ENCODE data around the gene ZBTB2.
A peak's percentile ranks its signal among the peaks of the same experiment; 100 is the strongest.

ZBTB2 gene, protein sequence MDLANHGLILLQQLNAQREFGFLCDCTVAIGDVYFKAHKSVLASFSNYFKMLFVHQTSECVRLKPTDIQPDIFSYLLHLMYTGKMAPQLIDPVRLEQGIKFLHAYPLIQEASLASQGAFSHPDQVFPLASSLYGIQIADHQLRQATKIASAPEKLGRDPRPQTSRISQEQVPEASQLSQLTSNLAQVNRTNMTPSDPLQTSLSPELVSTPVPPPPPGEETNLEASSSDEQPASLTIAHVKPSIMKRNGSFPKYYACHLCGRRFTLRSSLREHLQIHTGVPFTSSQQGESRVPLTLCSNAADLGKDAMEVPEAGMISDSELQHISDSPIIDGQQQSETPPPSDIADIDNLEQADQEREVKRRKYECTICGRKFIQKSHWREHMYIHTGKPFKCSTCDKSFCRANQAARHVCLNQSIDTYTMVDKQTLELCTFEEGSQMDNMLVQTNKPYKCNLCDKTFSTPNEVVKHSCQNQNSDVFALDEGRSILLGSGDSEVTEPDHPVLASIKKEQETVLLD

DNA sequence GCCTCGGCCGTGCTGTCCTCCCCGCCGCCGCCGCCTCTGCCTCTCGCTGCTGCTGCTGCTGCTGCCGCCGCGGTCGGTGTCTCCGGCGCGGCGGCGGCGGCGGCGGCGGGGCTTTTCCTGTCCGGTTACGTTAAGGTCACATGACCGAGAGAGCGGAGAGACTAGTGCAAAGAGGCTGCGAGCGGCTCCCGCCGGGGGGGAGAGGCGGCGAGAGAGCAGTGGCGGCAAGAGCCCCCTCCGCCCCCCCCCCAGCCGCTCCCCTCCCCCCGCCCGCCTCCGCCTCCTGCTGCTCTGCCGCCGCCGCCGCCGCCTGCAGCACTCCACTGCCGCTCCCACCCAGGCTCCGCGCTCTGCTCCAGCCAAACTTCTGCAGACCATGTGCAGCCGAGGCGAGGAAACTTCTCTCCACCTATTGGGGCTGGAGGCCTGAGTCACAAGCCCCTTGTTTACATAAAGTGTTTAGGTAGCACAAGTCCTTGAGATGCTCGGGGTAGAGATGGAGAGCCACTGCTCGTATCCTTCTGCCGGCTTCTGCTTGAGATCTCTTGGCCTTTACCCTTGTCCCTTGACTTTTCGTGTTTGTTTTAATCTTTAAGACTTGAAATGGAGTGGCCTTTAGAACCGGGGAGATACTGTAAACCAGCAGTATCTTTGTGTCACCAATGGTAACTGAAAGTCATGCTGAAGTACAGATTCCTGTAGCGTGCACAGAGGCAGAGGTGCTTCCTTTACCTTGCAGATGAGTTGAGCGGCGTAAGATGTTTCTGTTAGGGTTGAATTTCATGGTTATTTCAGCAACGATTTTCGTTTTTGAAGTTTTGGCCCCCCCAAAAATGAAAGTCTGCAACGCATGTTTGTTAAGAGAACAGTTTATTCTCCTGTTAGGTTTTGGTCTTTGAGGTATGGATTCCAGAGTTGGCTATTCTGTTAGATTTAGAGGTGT, at the start of gene ZBTB2:
TSS of gene ZBTB2 (minus strand) at position 89 of the 943 bp plus-strand sequence. CDS start 17,922 bp downstream, outside the sequence.
- peak in 1 of 2 donors; percentile 44 for DNase-seq (ENCODE audit: low read depth in 2 of 2)

DNA sequence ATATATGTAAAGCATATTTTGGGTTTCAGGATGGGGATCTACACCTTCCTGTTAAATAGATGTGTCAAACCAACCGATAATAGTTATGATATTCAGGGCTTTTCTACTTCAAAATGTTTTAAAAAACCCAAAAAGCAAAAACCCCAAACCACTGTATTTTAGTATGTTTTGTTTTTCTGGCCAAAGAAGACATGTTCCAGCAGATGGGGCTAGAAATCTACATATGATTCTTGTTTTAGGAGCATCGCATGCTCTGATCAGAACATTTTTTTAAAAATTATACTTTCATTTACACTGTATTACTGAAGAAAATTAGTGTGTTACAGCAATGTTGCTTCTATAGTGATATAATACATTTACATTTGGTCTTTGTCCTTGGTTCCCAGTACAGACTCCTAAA, 49.6 kb upstream of the ZBTB2 start:
- DNase-seq (ENCODE audit: low read depth in 2 of 2), result no peak

DNA sequence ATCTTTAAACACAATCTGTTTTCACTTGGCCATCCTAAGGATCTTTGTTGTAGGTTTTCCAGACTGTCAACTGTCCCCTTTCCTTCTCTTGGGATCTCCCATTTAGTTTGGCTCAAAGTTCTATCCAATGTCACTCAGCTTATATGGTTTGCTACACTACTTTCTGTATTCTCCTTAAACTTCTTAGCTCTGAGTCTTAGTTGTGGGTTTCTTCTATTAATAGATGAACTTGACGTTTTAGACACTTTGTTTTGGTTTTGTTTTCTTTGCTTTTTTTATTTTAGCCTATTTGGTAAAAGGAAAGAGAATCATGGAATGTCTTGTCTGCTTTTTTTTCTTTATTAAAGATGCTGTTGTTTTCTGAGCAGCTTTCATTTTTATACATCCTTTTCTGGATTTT, 49.1 kb upstream of the ZBTB2 start:
- DNase-seq (ENCODE audit: low read depth in 2 of 2), result no peak

DNA sequence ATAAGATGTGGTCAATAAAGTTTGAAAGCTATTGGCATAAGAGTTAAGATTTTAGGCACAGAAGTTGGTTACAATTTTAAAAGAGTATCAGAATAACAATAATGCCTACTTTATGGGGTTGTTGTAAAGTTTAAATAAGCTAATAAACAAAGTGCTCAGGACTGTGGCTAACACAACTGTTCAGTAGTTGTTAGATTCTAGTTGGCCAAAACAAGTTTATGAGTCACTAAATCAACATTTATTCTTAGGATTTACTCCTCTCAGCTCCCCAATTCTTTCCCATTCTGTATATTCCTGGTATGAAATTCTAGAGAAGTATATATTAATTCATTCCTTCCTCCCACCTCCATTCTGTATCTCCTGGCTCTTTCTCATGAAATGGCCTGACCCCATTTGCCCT, 46.0 kb upstream of the ZBTB2 start:
- DNase-seq (ENCODE audit: low read depth in 2 of 2), result no peak

DNA sequence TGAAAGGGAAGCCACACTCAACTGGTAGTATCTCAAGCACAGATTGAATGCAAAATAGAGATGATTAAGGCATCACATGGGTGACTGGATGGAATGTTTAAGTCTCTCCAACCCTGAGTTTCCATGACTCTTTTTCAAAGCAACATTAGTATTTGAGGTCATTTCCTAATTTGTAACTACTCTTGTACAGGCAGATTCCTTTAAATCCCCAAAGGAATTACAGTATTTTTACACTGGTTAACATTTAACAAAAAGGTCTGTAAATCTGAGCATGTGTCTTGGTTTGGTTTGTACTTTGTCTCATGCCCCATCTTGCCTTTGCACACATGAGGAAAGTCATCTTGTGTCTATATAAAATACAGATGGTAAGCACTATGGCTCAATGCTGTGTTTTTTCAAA, 45.4 kb upstream of the ZBTB2 start:
- no peak for DNase-seq (ENCODE audit: low read depth in 2 of 2)

DNA sequence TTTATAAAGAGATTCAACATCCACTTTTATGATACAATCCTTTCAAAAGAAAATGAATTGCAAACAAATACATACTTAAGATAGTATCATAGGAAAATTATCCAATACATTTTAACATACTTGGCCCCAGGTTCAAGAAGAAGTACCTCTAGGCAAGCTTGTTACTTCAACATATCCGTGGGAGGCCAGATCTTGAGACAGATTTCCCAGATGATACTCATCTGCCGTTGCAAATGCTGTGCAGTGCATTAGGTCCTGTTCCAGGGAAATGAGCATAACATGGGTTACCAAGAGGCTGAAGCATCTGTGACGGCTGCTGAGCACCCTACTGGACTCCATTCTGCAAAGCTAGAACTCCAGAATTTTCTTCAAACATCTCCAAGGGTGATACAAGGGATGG, 44.9 kb upstream of the ZBTB2 start:
- DNase-seq (ENCODE audit: low read depth in 2 of 2), result no peak

DNA sequence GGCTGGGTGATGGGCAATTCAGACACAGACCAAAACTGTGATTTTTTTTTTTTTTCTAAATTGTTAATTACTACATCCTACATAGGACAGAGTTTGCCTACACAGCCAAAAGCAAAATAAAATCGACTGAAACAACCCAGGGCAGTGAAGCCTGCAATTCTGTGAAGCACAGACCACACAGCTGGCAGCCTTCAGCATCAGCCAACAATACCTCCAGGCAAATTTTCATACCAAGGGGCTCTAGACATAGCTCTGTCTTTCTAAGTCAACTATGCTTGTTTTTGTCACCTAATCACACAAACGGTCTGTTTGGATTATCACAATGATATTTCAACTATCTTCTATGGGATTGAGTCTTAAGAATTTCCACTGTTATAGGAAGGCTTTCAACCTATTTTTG, 43.0 kb upstream of the ZBTB2 start:
- no peak for DNase-seq (ENCODE audit: low read depth in 2 of 2)

DNA sequence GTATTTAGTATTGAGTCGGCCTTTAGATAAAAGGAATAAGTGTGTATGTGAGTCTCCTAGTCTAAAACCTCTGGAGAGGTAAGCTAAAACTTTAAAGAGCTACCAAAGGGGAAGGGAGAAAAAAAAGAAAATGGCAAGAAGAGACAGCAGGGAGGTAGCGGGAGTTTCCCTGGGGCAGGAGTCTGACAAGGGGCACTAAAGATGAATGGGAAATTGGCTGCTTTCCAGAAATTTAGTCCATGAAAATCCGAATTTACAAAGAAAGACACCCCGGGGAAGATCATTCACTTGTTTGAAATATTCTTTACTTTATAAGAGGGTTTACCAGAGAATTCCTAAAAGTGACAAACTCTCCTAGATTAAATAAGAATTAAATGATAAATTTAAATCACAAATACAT, 41.3 kb upstream of the ZBTB2 start:
- DNase-seq (ENCODE audit: low read depth in 2 of 2), result no peak

DNA sequence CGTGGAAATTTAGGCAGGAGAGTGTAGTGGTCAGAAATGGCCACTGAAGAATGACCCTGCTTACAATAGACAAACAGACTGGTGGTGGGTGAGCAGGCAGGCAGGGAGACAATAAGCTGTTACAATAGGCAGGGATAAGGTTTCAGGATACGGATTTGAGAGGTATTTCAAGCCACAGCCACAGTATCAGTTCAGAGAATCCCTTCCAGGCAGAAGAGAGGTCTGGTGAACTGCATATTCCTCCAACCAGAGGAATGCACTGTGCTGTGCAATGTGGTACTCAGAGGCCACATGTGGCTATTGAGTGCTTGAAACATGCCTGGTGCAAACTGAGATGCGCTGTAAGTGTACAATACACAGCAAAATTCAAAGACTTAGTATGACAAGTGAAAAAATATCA, 40.0 kb upstream of the ZBTB2 start:
- DNase-seq (ENCODE audit: low read depth in 2 of 2), result no peak

DNA sequence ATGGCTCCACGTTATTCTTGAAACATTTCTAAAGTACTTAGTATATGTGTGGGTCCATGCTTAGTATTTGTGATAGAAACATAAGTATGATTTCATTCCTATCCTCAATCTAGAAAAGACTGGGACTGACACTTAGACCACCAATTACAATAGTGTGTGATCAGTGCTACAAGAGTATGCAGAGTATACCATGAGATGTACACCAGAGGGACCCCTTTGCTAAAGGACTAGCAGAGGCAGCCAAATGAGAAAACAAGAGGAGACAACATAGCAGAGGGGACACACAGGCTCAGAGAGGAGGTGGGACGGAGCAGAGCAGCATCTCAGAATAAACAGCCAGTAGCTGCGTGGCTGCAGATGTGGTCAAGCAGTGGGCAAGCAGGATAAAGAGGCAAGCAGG, 39.5 kb upstream of the ZBTB2 start:
- DNase-seq (ENCODE audit: low read depth in 2 of 2), result no peak

DNA sequence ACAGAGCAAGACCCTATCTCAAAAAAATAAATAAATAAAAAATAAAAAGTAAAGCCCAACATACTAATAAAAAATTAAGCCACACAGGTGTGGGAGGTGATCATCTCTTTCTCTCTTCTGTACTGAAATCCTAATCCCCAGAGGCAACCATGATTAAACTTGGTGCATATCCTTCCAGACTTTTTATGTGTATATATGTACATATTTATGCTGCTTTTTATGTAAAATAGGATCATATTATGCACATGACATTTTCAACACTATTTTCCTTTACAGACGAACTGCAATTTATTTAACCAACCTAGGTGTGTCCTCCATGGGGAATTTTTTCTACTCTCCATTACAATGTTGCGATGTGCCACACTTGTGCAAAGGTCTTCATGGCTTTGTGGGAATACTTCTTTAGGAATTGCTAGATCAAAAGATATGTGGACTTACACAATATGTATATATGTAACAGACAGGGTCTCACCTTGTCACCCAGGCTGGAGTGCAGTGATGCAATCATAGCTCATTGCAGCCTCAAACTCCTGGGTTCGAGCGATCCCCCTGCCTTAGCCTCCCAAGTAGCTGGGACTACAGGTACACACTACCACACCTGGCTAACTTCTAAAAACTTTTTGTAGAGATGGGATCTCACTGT, 36.9 kb upstream of the ZBTB2 start:
- DNase-seq (ENCODE audit: low read depth in 2 of 2), result no peak

DNA sequence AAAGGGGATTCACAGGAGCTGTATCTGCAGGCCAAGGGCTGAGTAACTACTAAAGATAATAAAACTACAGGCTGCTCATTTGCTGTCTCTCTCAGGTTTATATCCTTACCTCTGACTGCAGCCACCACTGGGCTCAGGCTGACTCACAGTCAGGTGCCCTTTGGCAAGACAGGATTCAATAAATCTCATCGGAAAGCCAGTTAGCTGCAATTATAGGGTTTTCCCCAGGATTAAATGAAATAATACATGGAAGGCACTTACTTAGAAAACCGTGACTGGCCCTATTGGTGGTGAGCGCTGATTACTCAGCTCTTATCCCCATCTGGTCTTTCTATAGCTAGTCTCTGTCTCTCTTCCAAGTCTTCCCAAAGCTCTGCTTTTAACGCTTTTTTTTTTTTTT, 34.2 kb upstream of the ZBTB2 start:
- DNase-seq (ENCODE audit: low read depth in 2 of 2), result no peak

DNA sequence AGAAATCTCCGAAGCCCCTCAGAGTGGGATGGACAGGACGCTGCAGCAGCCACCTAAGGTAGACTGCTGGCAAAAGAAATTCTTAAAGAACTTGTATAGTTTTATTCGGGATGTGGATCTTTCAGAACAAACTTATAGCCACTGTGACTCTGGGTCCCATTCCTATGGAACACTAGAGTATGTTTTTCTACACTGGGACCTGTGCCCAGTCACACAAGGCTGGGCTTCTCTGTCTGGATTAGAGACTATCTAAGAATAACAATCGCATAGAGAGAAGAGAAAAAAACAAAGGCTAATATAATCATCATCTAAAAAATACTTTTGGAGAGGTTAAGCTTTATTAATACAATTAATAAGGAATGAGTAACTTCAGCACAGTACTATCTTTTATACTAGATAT, 31.6 kb upstream of the ZBTB2 start:
- DNase-seq (ENCODE audit: low read depth in 2 of 2), result no peak

DNA sequence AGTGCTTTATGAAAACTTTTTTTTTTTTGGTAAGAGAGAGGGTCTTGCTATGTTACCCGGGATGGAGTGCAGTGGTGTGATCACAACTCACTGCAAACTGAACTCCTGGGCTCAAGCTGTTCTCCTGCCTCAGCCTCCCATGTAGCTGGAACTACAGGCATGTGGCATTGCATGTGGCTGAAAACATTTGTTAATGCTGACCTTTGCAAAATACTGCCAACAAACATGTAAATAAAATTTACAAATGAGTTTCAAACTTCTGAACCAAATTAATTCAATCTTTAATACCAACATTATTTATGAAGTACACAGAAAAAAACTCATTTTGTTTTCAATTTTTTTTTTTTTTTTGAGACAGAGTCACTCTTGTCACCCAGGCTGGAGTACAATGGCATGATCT, 26.1 kb upstream of the ZBTB2 start:
- no peak for DNase-seq (ENCODE audit: low read depth in 2 of 2)

DNA sequence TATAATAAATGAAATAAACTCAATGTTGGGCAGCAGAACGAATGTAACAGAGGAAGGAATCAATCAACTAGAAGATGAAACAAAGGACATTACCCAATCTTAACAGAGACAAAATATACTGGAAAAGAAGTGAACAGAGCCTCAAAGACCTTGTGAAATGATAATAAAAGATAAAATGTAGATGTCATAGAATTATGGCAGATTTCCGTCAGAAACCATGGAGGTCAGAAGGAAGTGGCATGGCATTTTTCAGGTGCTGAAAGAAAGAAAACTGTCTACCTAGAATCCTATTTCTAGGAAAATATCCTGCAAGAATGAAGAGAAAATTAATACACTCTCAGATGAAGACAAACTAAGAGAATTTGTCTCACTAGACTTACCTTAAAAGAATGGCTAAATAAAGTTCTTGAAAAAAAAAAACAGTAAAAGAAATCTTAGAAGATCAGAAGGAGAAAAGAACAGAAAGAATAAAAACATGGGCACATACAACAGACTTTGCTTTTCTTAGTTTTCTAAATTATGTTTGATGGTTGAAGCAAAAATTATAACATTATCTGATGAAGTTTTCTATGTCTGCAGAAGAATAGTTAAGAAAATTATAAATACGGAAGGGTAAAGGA, 23.4 kb upstream of the ZBTB2 start:
- DNase-seq (ENCODE audit: low read depth in 2 of 2), result no peak

DNA sequence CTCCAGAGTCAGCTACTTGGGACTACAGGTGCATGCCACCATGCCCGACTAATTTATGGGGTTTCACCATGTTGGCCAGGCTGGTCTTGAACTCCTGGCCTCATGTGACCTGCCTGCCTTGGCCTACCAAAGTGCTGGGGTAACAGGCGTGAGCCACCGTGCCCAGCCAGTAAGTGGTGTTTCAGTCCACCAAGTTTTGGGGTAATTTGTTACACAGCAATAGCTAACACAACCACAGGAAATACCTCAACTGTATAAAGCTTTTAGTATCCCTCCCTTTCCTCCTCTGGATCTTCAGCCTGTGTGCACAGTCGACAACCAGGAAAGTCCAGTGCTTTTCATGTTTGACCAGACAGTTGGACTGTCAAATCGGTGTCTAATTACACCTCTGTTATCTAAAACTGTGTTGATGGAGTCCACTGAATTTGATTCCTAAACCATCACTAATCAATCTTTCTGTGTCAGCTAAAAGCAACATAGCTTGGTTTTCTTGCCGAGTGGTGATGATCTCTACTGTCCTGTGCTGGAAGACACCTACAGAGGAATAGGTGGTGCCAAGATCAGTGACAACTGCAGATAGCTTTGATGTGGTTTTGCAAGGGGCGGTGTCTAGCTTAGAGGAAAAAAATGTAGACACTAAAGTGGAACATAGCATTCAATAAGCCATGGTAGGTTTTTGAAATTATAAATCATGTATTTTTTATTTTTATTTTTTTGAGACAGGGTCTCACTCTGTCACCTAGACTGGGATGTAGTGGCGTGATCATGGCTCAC, 22.2 kb upstream of the ZBTB2 start:
- DNase-seq (ENCODE audit: low read depth in 2 of 2), result peak in 1 of 2 donors; percentile 34

DNA sequence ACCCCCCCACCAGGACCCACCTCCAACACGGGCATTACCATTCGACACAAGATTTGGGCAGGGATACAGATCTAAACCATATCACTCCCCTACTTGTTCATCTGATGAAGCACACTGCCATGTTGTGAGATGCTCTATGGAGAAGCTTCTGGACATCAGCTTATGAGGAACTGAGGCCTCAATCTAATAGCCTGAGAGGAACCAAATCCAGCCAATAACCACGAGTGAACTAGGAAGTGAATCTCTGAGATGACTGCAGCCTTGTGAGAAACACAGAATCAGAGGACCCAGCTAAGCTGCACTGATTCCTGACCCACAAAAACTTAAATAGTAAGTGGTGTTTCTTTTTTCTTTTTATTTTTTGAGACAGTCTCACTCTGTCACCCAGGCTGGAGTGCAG, 21.6 kb upstream of the ZBTB2 start:
- DNase-seq (ENCODE audit: low read depth in 2 of 2), result no peak

DNA sequence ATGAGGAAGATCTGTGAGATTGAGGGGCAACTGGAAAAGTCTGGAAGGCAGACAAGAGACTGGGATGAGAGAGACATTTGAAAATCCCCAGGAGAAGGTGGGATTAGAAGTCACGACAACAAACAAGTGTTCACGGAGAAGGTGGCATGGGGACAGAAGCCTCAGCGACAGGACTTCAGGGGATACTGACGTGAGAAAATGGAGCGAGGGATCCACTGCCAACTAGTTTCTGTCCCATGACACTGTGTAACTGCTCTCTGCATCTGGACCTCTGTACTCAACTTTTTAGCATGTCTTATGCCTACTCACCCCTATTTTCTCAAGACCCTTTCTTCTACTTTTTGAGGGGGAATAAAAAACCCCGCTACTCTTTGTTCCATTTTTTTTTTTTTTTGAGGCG, 18.3 kb upstream of the ZBTB2 start:
- no peak for DNase-seq (ENCODE audit: low read depth in 2 of 2)

DNA sequence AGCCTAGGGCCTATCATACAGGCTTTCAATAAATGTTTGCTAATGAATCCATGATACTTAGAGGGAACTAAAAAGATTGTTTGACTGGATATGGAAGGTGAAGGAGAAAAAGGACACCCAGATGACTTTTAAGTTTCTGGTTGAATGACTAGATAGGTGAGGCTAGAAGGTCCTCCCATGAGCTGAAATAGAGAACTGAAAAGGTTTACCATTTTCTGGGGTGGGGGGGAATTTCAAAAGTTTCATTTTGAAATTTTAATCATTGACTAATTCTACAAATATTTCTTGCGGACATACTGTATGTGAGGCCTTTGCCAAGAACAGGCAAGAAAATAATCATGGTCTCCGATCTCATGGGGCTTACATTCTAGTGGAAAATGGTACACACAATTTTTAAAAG, 17.9 kb upstream of the ZBTB2 start:
- no peak for DNase-seq (ENCODE audit: low read depth in 2 of 2)

DNA sequence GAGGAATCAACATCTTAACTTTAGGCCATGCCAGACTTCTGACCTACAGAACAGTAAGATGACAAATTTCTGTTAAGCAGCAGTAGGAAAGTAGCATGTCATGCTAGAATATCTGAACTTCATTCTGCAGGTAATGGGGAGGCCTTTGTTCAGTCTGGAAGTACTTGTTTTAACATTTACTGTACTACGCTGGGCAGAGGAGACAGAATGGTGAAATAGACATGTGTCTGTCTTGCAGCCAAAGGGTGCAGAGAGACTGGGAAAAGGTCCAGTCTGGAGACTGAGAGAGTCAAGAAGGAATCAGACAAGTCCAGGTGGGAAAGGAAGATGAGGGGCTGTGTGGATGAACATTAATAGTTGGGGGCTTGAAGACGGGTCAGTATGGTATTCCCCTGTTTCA, 17.5 kb upstream of the ZBTB2 start:
- no peak for DNase-seq (ENCODE audit: low read depth in 2 of 2)

DNA sequence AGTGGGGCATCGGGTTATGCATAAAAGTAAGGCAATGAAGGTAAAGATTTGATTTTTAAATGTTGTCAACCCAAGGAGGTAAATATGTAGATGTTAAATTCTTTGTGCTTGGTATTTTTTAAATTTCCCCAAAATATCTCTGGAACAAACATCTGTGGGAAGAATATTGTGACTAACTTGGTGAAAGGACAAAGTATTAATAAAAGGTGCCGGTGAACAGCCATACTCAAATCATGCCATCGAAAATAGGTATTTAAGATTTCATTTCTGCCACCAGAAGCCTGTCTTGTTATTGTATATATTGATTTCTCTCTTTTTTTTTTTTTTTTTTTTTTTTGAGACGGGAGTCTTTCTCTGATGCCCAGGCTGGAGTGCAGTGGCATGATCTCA, 12.6 kb upstream of the ZBTB2 start:
- DNase-seq (ENCODE audit: low read depth in 2 of 2), result no peak

All from stimulated activated CD8-positive, alpha-beta memory T cell treated with anti-CD3 and anti-CD28 coated beads, Interleukin-2, amount 100 ng/mL, for 1 hour (primary cell).